ENCODE measurements around the gene TANC1. TPM values are rescaled to one million over a fixed set of nuclear protein-coding genes. Genes with fewer than 3 reads are reported as not detected.
A peak's percentile ranks its signal among the peaks of the same experiment; 100 is the strongest.

The TANC1 gene
- total and polyA plus RNA-seq, 2 of the 4 experiments (the other 2 are of a cell fraction), result 10.2 to 12.9 TPM

- peak overlapping the region; percentile 34; the same call in 1 of the 2 replicates for H3K14ac ChIP-seq (replicated peaks; ENCODE audit: low read depth, low read length)
- no peak overlapping the region for H3K4me3 ChIP-seq (ENCODE audit: insufficient read depth, low read depth, low read length)
- CTCF ChIA-PET, result interaction anchor here (0.6 kb wide), 1 partner anchor 468 kb away, joined by 7 read pairs; no protein-coding TSS in a partner anchor
- dilution Hi-C loops (cut with HindIII; ENCODE audit: low sequenced_read_pairs, unreplicated experiment), result no loop called here
- H3K9me1 ChIP-seq (ENCODE audit: insufficient read depth, low read length), result peaks cover 20% of the 10 kb centered on the region
- TF ChIP-seq USF2 (IDR thresholded peaks at IDR 0.05; ENCODE audit: low read depth, low read length) (no peak), FOS (IDR thresholded peaks at IDR 0.05; ENCODE audit: low read depth, low read length) (no peak), CEBPB (IDR thresholded peaks at IDR 0.05; ENCODE audit: low read depth, low read length) (no peak), BHLHE40 (IDR thresholded peaks at IDR 0.05; ENCODE audit: low read depth, low read length) (peak; percentile 35; the same call in 1 of the 2 replicates), MXI1 (IDR thresholded peaks at IDR 0.05; ENCODE audit: borderline replicate concordance, low read depth, low read length) (no peak), MAZ (IDR thresholded peaks at IDR 0.05; ENCODE audit: borderline replicate concordance, low read depth, low read length) (no peak)
- intact Hi-C loops (cut with micrococcal nuclease), result no loop called here
- DNase-seq, result peak; percentile 79
- H4K5ac ChIP-seq (ENCODE audit: low read depth, low read length), result no peak overlapping the region; the same call in 1 of the 2 replicates
- H3K4me2 ChIP-seq (ENCODE audit: low read depth, low read length), result no peak overlapping the region
- H2BK20ac ChIP-seq (ENCODE audit: low read depth, low read length), result peak overlapping the region; percentile 29; the same call in 1 of the 2 replicates
- H3K27me3 ChIP-seq (ENCODE audit: control insufficient read depth, insufficient read depth, low read length), result no peaks in the 10 kb centered on the region
- H3K79me1 ChIP-seq (ENCODE audit: low read depth in 1 of 2, low read length in 2 of 2), result peaks cover 15 to 42% of the 10 kb centered on the region in 2 experiments
- peak overlapping the region; percentile 49 for H2BK5ac ChIP-seq (ENCODE audit: low read depth, low read length, poor library complexity, severe bottlenecking)
- H3K27ac ChIP-seq (ENCODE audit: insufficient read depth, low read length), result no peak overlapping the region
- peak overlapping the region; percentile 4; the same call in 1 of the 2 replicates for H3K4ac ChIP-seq (ENCODE audit: low read depth, low read length)
- ATAC-seq (ENCODE audit: low read depth), result peak; percentile 50
- peaks cover 30% of the 10 kb centered on the region for H3K4me1 ChIP-seq (ENCODE audit: control insufficient read depth, insufficient read depth, low read length)
- no peak overlapping the region for H3K23ac ChIP-seq (ENCODE audit: low read depth, low read length)
- H4K8ac ChIP-seq (ENCODE audit: low read depth in 2 of 2, low read length in 2 of 2), result peak overlapping the region in 1 of 2 experiments; percentile 44; a peak in 1 of 4 replicates
- no peak overlapping the region for H2AFZ ChIP-seq (replicated peaks; ENCODE audit: low read length, poor library complexity)
- H2AK9ac ChIP-seq (replicated peaks; ENCODE audit: low read depth, low read length, poor library complexity), result no peak overlapping the region
- no peak overlapping the region for H2BK120ac ChIP-seq (ENCODE audit: low read depth, low read length)
- in situ Hi-C loops (cut with MboI; ENCODE audit: low sequenced_read_pairs), result no loop called here
- no TSS peak for BruUV-seq (replicated peaks)
- peak overlapping the region; percentile 9; the same call in 1 of the 2 replicates for H3K18ac ChIP-seq (ENCODE audit: low read depth, low read length)
- no peaks in the 10 kb centered on the region for H3K9me3 ChIP-seq (ENCODE audit: control insufficient read depth, insufficient read depth, low read length)
- no peaks in the 10 kb centered on the region for H3K36me3 ChIP-seq (ENCODE audit: control insufficient read depth, insufficient read depth, low read length)
- no peak overlapping the region for H3K9ac ChIP-seq (ENCODE audit: low read depth, low read length)
- POLR2A ChIA-PET (ENCODE audit: unreplicated experiment), result no interaction called here
- WGBS, 2 experiments (ENCODE audit: extremely low coverage in 2 of 2, insufficient read length in 1 of 2), result no CpG with 5 or more reads among the region's 2 CpGs
- H4K91ac ChIP-seq (ENCODE audit: insufficient read depth, low read depth, low read length), result no peak overlapping the region; the same call in 1 of the 2 replicates
- H2AK5ac ChIP-seq (ENCODE audit: low read depth, low read length), result no peak overlapping the region
- 0 out of 3 replicates have a peak overlapping the region, but pooled peaks have one; percentile 20 for H2BK15ac ChIP-seq (ENCODE audit: low read depth, low read length)
- H4K20me1 ChIP-seq (ENCODE audit: insufficient read depth, low read length), result no peaks in the 10 kb centered on the region
- H3K56ac ChIP-seq (ENCODE audit: extremely low read depth, insufficient read depth, low read length), result no peak overlapping the region
Measured at GRCh38 chr2:159126432-159127022, 158.1 kb downstream of the TANC1 start.

Measured in IMR-90 (cell line).